ENCODE results near the gene ACTA1. TPM values are rescaled to one million over a fixed set of nuclear protein-coding genes. Genes with fewer than 3 reads are reported as not detected.

The ACTA1 gene
- total RNA-seq, 1 donor from 2014 or later, result 0.23 TPM

DNA sequence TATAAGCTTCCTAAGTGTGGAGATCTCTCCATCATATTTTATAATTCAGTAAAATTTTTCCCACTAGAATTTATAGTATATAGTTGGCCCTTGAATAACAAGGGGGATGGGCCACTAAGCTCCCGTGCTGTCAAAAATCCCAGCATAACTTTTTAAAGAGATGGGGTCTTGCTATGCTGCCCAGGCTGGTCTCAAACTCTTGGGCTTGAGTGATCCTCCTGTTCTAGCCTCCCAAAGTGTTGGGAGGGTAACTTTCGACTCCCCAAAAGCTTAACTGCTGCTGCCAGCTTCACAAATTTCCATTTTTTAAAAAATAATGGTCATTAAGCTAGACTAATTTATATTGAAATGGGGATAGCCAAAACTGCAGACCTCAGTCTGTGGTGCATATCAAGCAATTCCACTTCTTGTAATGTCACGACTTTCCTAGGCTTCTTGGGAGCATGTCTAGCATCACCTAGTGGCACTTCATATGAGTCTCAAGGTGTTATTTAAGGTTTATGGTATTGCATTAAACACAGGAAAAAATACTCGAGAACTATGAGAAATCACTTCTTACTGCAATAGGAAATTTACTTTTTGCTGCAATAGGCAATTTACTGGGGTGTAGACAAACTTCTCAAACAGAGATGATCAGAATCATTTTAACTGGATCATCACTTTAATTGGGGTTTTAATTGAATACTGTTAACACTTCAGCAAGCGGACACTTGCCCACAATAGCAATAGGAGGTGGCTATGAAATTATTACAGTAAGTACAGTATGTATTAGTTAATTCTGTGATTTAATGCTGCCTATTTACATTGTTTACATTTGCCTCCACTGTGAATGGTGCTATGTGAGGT, 19.3 kb upstream of the ACTA1 start:
- TF ChIP-seq CTCF (conservative IDR thresholded peaks at IDR 0.05), result peak; percentile 66
- Mint-ChIP-seq H3K36me3 (ENCODE audit: low read depth) (peaks cover 5% of the 10 kb centered on the region), H3K4me3 (no peak overlapping the region), H3K9me3 (no peaks in the 10 kb centered on the region), H3K4me1 (no peaks in the 10 kb centered on the region), H3K27me3 (ENCODE audit: low read depth) (no peaks in the 10 kb centered on the region), H3K27ac (ENCODE audit: unreplicated experiment) (no peak overlapping the region)
- no peak for DNase-seq (ENCODE audit: low read depth, low spot score)

DNA sequence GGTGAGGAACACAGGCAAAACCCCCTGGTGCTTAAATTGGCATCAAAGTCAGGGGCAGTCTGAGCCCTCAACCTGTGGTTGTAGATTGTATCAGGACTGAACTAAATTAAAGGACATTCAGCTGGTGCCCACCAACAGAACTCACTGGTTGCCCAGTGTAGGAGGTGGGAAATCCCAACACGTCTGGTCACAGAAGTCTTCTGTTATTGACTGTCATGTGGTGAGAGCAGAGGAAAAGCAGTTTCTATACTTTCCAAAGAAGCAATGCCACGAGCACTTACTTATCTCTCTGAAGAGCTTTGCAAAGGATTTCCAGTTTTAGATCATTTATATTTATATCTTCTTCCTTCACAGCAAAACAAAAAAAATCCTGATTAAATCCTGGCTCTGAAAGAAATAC, 15.0 kb upstream of the ACTA1 start:
- Mint-ChIP-seq H3K36me3 (ENCODE audit: low read depth) (peaks cover 8% of the 10 kb centered on the region), H3K4me1 (no peaks in the 10 kb centered on the region), H3K4me3 (no peak overlapping the region), H3K27ac (ENCODE audit: unreplicated experiment) (no peak overlapping the region), H3K27me3 (ENCODE audit: low read depth) (no peaks in the 10 kb centered on the region), H3K9me3 (no peaks in the 10 kb centered on the region)
- no peak for DNase-seq (ENCODE audit: low read depth, low spot score)
- TF ChIP-seq CTCF (conservative IDR thresholded peaks at IDR 0.05), result no peak

DNA sequence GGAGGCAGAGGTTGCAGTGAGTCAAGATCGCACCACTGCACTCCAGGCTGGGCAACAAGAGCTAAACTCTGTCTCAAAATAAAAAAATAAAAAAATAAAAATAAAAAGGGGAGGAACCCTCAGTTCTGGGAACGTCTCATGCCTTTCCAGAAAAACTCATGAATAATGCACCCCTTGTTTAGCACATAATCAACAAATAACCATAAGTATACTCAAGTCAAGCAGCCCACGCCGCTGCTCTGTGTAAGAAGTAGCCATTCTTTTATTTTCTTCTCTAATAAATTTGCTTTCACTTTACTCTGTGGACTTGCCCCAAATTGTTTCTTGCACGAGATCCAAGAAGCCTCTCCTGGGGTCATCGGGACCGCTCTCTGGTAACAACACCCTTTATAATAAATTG, 14.5 kb upstream of the ACTA1 start:
- no peaks in the 10 kb centered on the region for H3K4me1 Mint-ChIP-seq
- no peak overlapping the region for H3K4me3 Mint-ChIP-seq
- H3K27me3 Mint-ChIP-seq (ENCODE audit: low read depth), result no peaks in the 10 kb centered on the region
- H3K9me3 Mint-ChIP-seq, result no peaks in the 10 kb centered on the region
- peaks cover 8% of the 10 kb centered on the region for H3K36me3 Mint-ChIP-seq (ENCODE audit: low read depth)
- no peak for DNase-seq (ENCODE audit: low read depth, low spot score)
- no peak overlapping the region for H3K27ac Mint-ChIP-seq (ENCODE audit: unreplicated experiment)
- TF ChIP-seq CTCF (conservative IDR thresholded peaks at IDR 0.05), result no peak

- TF ChIP-seq CTCF (conservative IDR thresholded peaks at IDR 0.05), result no peak
- no peak overlapping the region for H3K27ac Mint-ChIP-seq (ENCODE audit: unreplicated experiment)
- H3K4me1 Mint-ChIP-seq, result no peaks in the 10 kb centered on the region
- DNase-seq (ENCODE audit: low read depth, low spot score), result no peak
- peaks cover 8% of the 10 kb centered on the region for H3K36me3 Mint-ChIP-seq (ENCODE audit: low read depth)
- H3K4me3 Mint-ChIP-seq, result no peak overlapping the region
- H3K27me3 Mint-ChIP-seq (ENCODE audit: low read depth), result no peaks in the 10 kb centered on the region
- H3K9me3 Mint-ChIP-seq, result no peaks in the 10 kb centered on the region
These were observed 13.9 kb upstream of the ACTA1 start for GRCh38 chr1:229447809-229448252.

DNA sequence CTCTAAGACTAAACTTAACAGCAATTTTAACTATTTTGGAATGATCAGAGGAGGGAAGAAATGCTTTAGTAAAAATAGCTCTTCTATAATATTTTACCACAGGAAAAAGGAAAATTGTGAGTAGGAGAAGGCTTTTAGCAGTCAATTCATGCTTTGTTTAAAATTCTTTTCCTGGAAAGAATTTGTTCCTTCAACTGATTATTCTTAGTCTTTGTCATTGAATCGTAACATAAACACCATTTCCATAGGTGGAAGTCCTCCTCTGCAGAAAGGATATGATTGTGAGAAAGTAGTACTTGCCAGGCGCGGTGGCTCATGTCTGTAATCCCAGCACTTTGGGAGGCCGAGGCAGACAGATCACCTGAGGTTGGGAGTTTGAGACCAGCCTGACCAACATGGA, 11.9 kb upstream of the ACTA1 start:
- H3K4me1 Mint-ChIP-seq, result no peaks in the 10 kb centered on the region
- no peak for TF ChIP-seq CTCF (conservative IDR thresholded peaks at IDR 0.05)
- H3K27me3 Mint-ChIP-seq (ENCODE audit: low read depth), result no peaks in the 10 kb centered on the region
- peaks cover 8% of the 10 kb centered on the region for H3K36me3 Mint-ChIP-seq (ENCODE audit: low read depth)
- H3K9me3 Mint-ChIP-seq, result no peaks in the 10 kb centered on the region
- no peak for DNase-seq (ENCODE audit: low read depth, low spot score)
- no peak overlapping the region for H3K4me3 Mint-ChIP-seq
- H3K27ac Mint-ChIP-seq (ENCODE audit: unreplicated experiment), result no peak overlapping the region

Measured in neural crest cell (in vitro differentiated cells).